Activated CD4-positive, alpha-beta T cell treated with anti-CD3 and anti-CD28 coated beads, Interleukin-2, amount 50 U/mL, for 1 hour (primary cell): ENCODE measurements around the gene MYO7A.

Experiments used
- DNase-seq: peaks from one replicate; pipeline ENCODE4 v3.0.0-alpha.2; 2020

The MYO7A gene

GRCh38 chr11:77147668-77148321 is 19.7 kb downstream of the MYO7A start:
- DNase-seq = no peak

GRCh38 chr11:77148963-77149715 is 21.1 kb downstream of the MYO7A start:
- no peak for DNase-seq

- DNase-seq = no peak
Observed at GRCh38 chr11:77149716-77150392, 21.8 kb downstream of the MYO7A start.

GRCh38 chr11:77150836-77151235 is 22.8 kb downstream of the MYO7A start:
- no peak for DNase-seq

- peak; percentile 24 for DNase-seq
Observed at GRCh38 chr11:77151804-77152509, 23.9 kb downstream of the MYO7A start.

- DNase-seq = no peak
Observed at GRCh38 chr11:77152846-77153245, 24.8 kb downstream of the MYO7A start.

- no peak for DNase-seq
Observed at GRCh38 chr11:77153276-77154185, 25.5 kb downstream of the MYO7A start.

- no peak for DNase-seq
Observed at GRCh38 chr11:77154381-77155081, 26.5 kb downstream of the MYO7A start.

GRCh38 chr11:77155082-77155475 is 27.0 kb downstream of the MYO7A start:
- DNase-seq = no peak

GRCh38 chr11:77155556-77156130 is 27.6 kb downstream of the MYO7A start:
- no peak for DNase-seq

GRCh38 chr11:77156396-77157195 is 28.6 kb downstream of the MYO7A start:
- DNase-seq = no peak

GRCh38 chr11:77158041-77158695 is 30.1 kb downstream of the MYO7A start:
- no peak for DNase-seq

GRCh38 chr11:77159219-77159936 is 31.3 kb downstream of the MYO7A start:
- no peak for DNase-seq

GRCh38 chr11:77159937-77160495 is 32.0 kb downstream of the MYO7A start:
- no peak for DNase-seq

GRCh38 chr11:77163271-77163670 is 35.2 kb downstream of the MYO7A start:
- DNase-seq = no peak

GRCh38 chr11:77165066-77165465 is 37.0 kb downstream of the MYO7A start:
- DNase-seq = no peak

- DNase-seq = no peak
Observed at GRCh38 chr11:77166021-77166420, 38.0 kb downstream of the MYO7A start.

GRCh38 chr11:77167111-77167626 is 39.1 kb downstream of the MYO7A start:
- DNase-seq = no peak
